Femur (tissue), 1 donor: ENCODE results near the gene ARID2.

Experiments used
- DNase-seq: peaks from one replicate; pipeline ENCODE4 v3.0.0-alpha.2; 2017

The ARID2 gene

DNA sequence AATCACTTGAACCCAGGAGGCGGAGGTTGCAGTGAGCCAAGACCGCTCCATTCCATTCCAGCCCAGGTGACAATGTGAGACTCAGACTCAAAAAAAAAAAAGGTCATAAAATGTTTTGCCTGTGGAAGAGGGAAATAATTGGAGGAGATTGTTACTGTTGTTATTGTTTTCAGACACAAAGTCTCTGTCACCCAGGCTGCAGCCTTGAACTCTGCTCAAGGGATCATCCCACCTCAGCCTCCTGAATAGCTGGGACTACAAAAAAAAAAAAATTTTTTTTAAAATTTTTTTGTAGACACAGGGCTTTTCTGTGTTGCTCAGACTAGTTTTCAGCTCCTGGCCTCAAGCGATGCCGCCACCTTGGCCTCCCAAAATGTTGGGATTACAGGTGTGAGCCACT is 33.9 kb downstream of the ARID2 start:
- DNase-seq, result no peak

DNA sequence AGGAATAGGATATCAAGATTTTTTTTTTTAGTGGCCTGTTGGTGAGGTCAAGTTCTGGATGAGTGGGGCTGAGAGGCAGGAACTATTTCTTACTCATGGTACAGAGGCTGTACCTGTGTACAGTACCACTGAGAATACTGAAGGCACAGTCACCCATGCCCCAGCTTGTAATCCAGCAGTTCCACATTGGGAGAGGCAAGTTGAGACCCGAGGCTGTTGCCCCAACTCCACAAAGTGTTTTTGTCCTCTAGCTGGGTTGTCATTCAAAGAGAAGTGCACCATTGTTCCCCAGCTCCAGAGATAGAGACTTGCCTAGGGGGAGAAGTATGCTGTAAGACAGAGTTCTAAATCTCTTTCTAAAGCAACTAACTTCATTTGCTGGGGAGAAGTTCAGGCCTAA is 38.7 kb downstream of the ARID2 start:
- DNase-seq, result no peak

- no peak for DNase-seq
Measured at GRCh38 chr12:45773747-45774146, 44.2 kb downstream of the ARID2 start.

- no peak for DNase-seq
Measured at GRCh38 chr12:45774508-45775162, 45.1 kb downstream of the ARID2 start.

DNA sequence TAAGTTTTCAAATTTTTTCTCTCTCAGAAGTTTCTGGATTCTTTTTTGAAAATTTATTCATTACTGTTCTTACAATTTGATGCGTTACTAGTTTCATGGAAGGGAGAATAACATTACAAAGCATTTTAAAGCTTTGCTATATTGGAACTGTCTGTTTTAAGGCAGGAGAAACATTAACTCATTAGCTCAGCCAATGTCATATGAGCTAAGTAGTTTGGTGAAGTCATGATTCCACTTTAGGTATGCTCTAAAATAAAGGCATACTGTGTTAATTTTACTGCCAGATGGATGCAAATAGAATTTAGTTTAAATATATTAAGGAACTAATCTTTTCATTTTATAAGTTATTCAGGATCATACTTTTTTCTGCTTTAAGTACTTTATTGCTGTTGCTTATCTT is 46.0 kb downstream of the ARID2 start:
- DNase-seq, result no peak

DNA sequence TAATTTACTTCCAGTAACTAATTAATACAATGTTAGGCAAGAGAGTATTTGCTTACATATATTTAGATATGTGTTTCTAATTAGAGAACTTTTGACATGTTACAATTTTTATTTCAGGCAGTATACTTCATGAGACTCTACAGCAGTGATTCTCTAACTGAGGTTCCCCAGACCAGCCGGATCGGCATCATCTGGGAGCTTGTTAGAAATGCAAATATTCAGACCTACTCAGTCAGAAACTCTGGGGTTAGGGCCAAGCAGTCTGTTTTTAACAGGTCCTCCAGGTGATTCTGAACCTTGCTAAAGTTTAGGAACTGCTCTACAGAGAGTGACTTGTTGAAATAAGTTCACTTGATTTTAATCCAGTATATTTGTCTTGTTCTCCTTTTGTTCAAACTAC is 46.5 kb downstream of the ARID2 start:
- no peak for DNase-seq

- no peak for DNase-seq
Measured at GRCh38 chr12:45779936-45780335, 50.4 kb downstream of the ARID2 start.

DNA sequence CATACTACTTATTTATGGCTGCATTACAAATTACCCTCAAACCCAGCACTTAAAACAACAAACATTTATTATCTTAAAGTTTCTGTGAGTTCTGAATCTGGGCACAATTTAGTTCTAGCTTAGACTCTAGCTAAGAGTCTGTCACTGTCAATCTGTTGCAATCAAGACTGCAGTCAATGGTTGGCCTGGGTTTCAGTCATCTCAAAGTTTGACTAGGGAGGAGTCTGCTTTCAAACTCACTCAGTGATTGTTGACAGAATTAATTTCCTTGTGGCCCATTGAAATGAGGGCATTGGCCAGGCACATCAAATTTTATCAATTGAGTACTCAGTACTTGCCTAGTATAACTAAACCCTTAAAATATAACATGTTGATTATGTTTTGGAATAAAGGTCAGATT is 51.6 kb downstream of the ARID2 start:
- DNase-seq, result no peak

GRCh38 chr12:45785315-45785714 is 55.8 kb downstream of the ARID2 start:
- no peak for DNase-seq

DNA sequence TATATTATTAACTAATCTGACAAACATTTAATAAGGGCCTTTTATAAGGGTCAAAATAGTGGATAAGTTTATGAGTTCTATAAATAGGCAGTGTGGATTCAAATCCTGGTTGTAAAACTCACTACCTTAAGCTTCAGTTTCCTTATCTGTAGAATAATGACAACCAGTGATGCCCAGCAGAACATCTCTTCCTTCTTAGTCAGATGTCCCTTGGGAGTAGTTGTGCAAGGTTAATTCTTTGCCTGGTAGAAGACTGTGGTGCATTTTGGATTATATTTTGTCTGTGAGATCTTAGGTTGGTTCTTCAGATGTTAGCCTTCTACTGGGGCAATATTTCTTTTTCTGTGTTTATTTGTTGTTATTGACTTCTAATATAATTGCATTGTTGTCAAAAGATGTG is 59.5 kb downstream of the ARID2 start:
- no peak for DNase-seq

DNA sequence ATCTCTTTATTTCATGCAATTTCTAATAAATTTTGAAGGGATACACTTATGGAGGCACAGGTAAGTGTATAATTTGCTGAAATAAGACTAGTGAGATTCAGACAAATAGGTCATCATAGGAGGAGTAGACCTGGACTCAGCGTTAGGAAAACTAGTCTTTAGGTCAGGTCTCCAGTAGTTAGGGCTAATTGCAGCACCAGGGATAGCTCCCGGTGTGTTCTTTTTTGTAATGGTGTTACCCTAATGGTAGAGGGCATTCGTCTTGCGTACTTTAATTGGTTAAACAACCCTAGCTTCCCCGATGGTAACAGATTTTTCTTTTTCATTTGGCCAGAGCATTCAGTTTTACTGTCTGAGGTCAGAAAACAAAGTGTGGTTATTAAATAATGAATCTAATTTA is 64.9 kb downstream of the ARID2 start:
- no peak for DNase-seq

- DNase-seq, result no peak
Measured at GRCh38 chr12:45801625-45802024, 72.1 kb downstream of the ARID2 start.

GRCh38 chr12:45803111-45803510 is 73.6 kb downstream of the ARID2 start:
- no peak for DNase-seq

DNA sequence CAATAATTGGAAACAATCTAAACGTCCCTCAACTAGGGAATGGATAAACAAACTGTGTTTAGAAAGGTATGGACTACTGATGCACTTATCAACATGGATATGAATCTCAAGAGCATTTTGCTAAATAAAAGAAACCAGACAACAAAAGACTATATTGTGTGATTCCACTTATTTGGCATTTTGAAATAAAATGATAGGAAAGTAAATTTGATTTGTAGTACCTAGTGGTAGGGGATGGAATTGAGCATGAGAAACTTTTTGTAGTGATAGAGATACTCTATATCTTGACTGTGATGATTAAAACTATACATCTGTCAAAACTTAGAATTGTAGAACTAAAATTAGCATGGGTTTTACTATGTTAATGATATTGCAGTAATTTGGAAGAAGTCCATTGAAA is 87.1 kb downstream of the ARID2 start:
- no peak for DNase-seq

GRCh38 chr12:45827974-45828373 is 98.5 kb downstream of the ARID2 start:
- DNase-seq, result no peak

GRCh38 chr12:45828402-45828801 is 98.9 kb downstream of the ARID2 start:
- DNase-seq, result no peak

DNA sequence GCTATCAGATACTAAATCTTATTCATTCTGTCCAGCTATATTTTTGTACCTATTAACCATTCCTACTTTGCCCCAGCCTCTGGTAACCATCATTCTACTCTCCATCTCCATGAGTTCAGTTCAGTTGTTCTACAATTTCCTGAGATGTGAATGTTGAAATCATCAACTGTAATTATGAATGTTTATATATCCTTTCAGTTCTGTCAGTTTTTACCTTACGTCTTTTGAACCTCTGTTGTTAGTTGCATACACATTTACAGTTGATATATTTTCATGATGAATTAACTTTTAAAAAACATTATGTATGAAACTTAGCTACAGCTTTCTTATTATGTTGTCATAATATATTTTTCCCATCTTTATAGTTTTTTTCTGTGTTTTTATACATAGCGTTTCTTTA is 102.1 kb downstream of the ARID2 start:
- DNase-seq, result no peak

DNA sequence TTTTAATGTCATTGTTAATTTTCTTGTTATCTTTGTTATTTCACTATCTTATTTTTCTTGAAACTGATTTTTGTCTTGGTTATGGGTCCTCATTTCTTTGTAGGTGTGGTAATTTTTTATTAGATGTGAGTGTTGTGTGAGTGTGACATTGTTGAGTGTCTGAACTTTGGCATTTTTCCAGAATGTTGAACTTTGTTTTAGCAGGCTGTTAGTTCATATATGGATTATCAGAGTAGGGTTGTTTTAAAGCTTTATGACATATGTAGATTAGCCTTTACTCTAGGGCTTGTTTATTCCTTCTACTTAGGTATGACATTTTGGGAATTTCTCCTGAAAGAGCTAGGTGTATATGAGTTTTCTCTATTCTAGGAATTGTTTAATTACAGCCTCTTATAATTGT is 103.9 kb downstream of the ARID2 start:
- DNase-seq, result no peak

DNA sequence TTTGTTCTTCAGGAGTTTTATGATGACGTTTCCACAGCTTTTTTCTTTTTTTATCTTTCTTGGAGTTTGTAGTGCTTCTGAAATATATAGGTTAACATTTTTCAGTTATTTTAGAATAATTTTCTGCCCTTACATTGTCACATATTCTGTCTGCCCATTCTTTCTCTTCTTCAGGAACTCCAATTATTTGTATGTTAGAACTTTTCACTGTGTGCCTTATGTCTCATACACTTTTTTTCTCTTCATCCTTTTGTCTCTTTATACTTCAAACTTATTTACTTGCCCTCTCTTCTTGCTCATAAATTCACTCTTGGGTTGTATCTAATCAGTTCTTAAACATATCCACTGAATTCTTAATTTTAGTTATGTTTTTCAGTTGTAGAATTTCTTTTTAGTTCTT is 105.3 kb downstream of the ARID2 start:
- no peak for DNase-seq

- no peak for DNase-seq
Measured at GRCh38 chr12:45839917-45840316, 110.4 kb downstream of the ARID2 start.

GRCh38 chr12:45849289-45849688 is 119.8 kb downstream of the ARID2 start:
- DNase-seq, result no peak

DNA sequence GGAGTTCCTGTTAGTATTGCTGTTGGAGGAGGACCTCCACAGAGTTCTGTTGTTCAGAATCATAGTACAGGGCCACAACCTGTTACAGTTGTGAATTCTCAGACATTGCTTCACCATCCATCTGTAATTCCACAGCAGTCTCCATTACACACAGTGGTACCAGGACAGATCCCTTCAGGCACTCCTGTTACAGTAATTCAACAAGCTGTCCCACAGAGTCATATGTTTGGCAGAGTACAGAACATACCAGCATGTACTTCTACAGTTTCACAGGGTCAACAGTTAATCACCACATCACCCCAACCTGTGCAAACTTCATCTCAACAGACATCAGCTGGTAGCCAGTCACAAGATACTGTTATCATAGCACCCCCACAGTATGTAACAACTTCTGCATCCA is 120.8 kb downstream of the ARID2 start:
- no peak for DNase-seq

DNA sequence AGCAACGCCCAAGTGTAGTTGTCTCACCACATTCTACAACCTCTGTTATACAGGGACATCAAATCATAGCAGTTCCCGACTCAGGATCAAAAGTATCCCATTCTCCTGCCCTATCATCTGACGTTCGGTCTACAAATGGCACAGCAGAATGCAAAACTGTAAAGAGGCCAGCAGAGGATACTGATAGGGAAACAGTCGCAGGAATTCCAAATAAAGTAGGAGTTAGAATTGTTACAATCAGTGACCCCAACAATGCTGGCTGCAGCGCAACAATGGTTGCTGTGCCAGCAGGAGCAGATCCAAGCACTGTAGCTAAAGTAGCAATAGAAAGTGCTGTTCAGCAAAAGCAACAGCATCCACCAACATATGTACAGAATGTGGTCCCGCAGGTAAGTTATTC is 123.0 kb downstream of the ARID2 start:
- peak; percentile 28 for DNase-seq

DNA sequence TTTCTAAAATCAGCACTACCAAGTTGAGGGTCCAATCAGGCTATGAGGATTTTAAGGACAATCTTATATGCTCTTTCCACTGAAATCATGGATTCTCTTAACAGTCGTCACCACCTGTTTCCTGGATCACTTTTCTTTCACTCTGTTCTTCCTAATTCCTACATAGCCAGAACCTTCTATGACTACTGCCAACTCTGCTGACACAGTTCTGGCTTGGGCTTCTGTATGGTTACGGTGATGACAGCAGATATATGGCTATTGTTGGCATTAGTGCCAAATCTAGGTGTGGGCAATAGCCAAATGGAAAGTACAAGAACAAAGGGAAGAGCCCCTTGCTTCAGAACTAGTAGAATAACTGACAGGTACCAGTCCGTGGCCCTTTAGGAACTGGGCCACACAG is 124.0 kb downstream of the ARID2 start:
- no peak for DNase-seq

DNA sequence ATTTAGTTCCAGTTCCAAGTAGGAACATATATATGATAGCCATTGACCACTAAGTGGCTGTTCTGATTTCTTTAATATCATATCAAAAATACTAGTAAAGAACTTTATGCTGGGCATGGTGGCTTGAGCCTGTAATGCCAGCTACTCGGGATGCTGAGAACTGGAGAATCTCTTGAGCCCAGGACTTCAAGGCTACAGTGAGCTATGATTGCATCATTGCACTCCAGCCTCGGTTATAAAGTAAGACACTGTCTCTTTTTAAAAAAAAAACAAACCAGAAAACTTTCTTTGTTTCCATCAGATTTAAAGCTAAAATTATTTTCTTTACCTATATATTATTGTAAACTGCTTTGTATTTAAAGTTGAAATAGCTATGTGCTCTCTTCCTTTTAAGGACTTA is 133.8 kb downstream of the ARID2 start:
- no peak for DNase-seq

DNA sequence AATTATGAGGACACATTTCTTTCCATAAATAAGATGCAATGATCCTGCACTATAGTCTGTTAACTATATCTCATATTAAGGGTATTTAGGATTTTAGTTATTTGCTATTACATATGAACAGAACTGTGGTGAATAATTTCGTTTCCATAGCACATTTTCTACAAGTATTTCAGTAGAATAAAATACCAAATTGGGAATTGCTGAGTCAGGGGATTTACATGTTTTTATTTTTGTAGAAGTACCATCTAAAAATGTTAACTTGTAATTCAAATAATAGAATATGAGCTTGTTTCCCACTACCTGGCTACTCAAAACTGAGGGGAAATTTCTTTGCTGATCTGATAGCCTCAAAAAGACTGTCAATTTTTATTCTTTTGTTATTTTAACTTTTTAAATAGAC is 136.8 kb downstream of the ARID2 start:
- DNase-seq, result no peak
